Measurements from ENCODE around the gene PLA2G4E.

The PLA2G4E gene

GRCh38 chr15:41974041-41974440, 46.8 kb downstream of the PLA2G4E start:
- DNase-seq = no peak

- DNase-seq = peak; percentile 93
These were observed 48.3 kb downstream of the PLA2G4E start, which contains the start of gene EHD4 for GRCh38 chr15:41972253-41973242. Gene EHD4 (minus strand): TSS chr15:41972557. CDS start chr15:41972494, 63 bp downstream.

GRCh38 chr15:41971895-41972252, 49.0 kb downstream of the PLA2G4E start:
- no peak for DNase-seq

- peak; percentile 29 for DNase-seq
These were observed 49.5 kb downstream of the PLA2G4E start for GRCh38 chr15:41971089-41971894.

- DNase-seq = no peak
These were observed 50.4 kb downstream of the PLA2G4E start for GRCh38 chr15:41970456-41970855.

GRCh38 chr15:41969851-41970431, 50.9 kb downstream of the PLA2G4E start:
- no peak for DNase-seq

GRCh38 chr15:41968701-41969100, 52.1 kb downstream of the PLA2G4E start:
- no peak for DNase-seq

- DNase-seq = no peak
These were observed 53.2 kb downstream of the PLA2G4E start for GRCh38 chr15:41967506-41968206.

- no peak for DNase-seq
These were observed 53.8 kb downstream of the PLA2G4E start for GRCh38 chr15:41966920-41967465.

- DNase-seq = no peak
These were observed 54.4 kb downstream of the PLA2G4E start for GRCh38 chr15:41966414-41966812.

GRCh38 chr15:41965441-41966413, 55.1 kb downstream of the PLA2G4E start:
- peak; percentile 12 for DNase-seq

GRCh38 chr15:41961595-41962202, 59.1 kb downstream of the PLA2G4E start:
- no peak for DNase-seq

GRCh38 chr15:41961001-41961518, 59.8 kb downstream of the PLA2G4E start:
- no peak for DNase-seq

- no peak for DNase-seq
These were observed 62.8 kb downstream of the PLA2G4E start for GRCh38 chr15:41958002-41958420.

GRCh38 chr15:41957021-41957897, 63.6 kb downstream of the PLA2G4E start:
- DNase-seq = no peak

GRCh38 chr15:41955807-41956525, 64.9 kb downstream of the PLA2G4E start:
- DNase-seq = no peak

GRCh38 chr15:41955100-41955499, 65.7 kb downstream of the PLA2G4E start:
- no peak for DNase-seq

GRCh38 chr15:41954036-41954435, 66.8 kb downstream of the PLA2G4E start:
- DNase-seq = no peak
